Measurements from ENCODE around the gene SECISBP2L. TPM values are rescaled to one million over a fixed set of nuclear protein-coding genes. Genes with fewer than 3 reads are reported as not detected.

SECISBP2L gene
- total RNA-seq, 1 experiment from 2014 or later = 40.5 TPM

DNA sequence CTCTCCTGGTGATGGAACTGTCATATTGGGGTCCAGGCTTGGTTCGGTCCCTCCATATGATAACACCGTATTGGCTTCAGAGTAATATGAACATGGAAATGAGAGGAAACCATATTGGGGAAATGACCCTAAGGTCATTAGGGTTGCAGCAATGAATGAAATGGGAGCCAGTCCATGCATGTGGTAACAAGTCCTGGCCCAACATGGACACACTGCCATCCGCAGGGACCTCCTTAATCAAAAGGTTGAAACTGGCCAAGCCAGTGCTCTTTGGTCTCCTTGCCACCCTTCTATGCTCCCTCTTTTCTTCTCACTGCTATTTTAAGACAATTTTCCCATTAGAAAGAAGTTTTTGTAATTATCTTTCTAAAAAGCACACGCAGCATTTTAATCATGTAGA, 90.9 kb downstream of the SECISBP2L start:
- H3K9me3 ChIP-seq (ENCODE audit: control insufficient read depth, insufficient read depth, low read depth, low read length) = no peaks in the 10 kb centered on the region
- no peaks in the 10 kb centered on the region for H3K36me3 ChIP-seq (ENCODE audit: control insufficient read depth, insufficient read depth, low read length)
- 0 out of 2 replicates have a peak, but pooled peaks cover 2% of the 10 kb centered on the region for H3K27me3 ChIP-seq (ENCODE audit: control insufficient read depth, insufficient read depth, low read length)
- ChIA-PET CTCF (interaction anchor here (0.6 kb wide), 1 partner anchor 527 kb away, joined by 3 read pairs; no protein-coding TSS in a partner anchor), POLR2A (no interaction called here)
- intact Hi-C loops (cut with micrococcal nuclease; ENCODE audit: unreplicated experiment) (no loop called here), in situ Hi-C loops (cut with HindIII; ENCODE audit: low pct_unique_long_range_greater_than_20kb, low sequenced_read_pairs) (no loop called here)
- BruUV-seq (replicated peaks) = no TSS peak
- H3K4me1 ChIP-seq (ENCODE audit: control insufficient read depth, insufficient read depth, low read length) = no peaks in the 10 kb centered on the region
- H3K27ac ChIP-seq (ENCODE audit: low read length) = no peak overlapping the region
- ATAC-seq (no peak), DNase-seq (ENCODE audit: low read depth, low spot score) (no peak)
- no peak overlapping the region for H3K4me3 ChIP-seq (ENCODE audit: low read depth in 2 of 2, low read length in 2 of 2)
- TF ChIP-seq SIN3A (IDR thresholded peaks at IDR 0.05; ENCODE audit: borderline replicate concordance, insufficient read depth, low read depth, low read length) = no peak
- TF ChIP-seq TCF7L2 (IDR thresholded peaks at IDR 0.05; ENCODE audit: low read depth, low read length) = no peak
- TF ChIP-seq, protein P1, sequence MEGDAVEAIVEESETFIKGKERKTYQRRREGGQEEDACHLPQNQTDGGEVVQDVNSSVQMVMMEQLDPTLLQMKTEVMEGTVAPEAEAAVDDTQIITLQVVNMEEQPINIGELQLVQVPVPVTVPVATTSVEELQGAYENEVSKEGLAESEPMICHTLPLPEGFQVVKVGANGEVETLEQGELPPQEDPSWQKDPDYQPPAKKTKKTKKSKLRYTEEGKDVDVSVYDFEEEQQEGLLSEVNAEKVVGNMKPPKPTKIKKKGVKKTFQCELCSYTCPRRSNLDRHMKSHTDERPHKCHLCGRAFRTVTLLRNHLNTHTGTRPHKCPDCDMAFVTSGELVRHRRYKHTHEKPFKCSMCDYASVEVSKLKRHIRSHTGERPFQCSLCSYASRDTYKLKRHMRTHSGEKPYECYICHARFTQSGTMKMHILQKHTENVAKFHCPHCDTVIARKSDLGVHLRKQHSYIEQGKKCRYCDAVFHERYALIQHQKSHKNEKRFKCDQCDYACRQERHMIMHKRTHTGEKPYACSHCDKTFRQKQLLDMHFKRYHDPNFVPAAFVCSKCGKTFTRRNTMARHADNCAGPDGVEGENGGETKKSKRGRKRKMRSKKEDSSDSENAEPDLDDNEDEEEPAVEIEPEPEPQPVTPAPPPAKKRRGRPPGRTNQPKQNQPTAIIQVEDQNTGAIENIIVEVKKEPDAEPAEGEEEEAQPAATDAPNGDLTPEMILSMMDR (IDR thresholded peaks at IDR 0.05) = no peak
- TF ChIP-seq, protein P2, sequence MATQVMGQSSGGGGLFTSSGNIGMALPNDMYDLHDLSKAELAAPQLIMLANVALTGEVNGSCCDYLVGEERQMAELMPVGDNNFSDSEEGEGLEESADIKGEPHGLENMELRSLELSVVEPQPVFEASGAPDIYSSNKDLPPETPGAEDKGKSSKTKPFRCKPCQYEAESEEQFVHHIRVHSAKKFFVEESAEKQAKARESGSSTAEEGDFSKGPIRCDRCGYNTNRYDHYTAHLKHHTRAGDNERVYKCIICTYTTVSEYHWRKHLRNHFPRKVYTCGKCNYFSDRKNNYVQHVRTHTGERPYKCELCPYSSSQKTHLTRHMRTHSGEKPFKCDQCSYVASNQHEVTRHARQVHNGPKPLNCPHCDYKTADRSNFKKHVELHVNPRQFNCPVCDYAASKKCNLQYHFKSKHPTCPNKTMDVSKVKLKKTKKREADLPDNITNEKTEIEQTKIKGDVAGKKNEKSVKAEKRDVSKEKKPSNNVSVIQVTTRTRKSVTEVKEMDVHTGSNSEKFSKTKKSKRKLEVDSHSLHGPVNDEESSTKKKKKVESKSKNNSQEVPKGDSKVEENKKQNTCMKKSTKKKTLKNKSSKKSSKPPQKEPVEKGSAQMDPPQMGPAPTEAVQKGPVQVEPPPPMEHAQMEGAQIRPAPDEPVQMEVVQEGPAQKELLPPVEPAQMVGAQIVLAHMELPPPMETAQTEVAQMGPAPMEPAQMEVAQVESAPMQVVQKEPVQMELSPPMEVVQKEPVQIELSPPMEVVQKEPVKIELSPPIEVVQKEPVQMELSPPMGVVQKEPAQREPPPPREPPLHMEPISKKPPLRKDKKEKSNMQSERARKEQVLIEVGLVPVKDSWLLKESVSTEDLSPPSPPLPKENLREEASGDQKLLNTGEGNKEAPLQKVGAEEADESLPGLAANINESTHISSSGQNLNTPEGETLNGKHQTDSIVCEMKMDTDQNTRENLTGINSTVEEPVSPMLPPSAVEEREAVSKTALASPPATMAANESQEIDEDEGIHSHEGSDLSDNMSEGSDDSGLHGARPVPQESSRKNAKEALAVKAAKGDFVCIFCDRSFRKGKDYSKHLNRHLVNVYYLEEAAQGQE (IDR thresholded peaks at IDR 0.05; ENCODE audit: insufficient read depth in 1 of 2, low read depth in 2 of 2, low read length in 1 of 2) = no peak
- no peak for TF ChIP-seq POLR2AphosphoS5 (IDR thresholded peaks at IDR 0.05; ENCODE audit: low read depth, low read length)

DNA sequence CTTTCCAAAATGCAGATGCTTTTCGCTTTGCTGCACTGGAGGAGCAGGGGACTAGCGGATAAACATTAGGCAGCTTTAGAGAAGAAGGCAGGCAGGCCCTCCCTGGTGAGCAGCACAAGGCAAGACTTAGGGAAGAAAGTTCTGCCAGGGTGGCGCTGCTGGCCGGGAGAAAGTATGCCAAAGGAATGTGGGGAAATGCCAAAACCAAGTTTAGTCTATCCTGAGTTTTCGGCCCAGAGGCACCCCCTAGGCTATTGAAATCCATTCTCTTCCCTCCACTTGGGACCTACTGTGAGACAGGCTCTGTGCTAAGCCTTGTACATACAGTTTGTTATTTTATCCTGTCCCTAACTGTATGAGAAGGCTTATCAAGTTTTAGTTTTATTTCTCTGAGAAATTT, 91.7 kb downstream of the SECISBP2L start:
- H3K36me3 ChIP-seq (ENCODE audit: control insufficient read depth, insufficient read depth, low read length) = no peaks in the 10 kb centered on the region
- intact Hi-C loops (cut with micrococcal nuclease; ENCODE audit: unreplicated experiment) = no loop called here
- H3K27me3 ChIP-seq (ENCODE audit: control insufficient read depth, insufficient read depth, low read length) = 0 out of 2 replicates have a peak, but pooled peaks cover 2% of the 10 kb centered on the region
- H3K27ac ChIP-seq (ENCODE audit: low read length) = no peak overlapping the region
- ChIA-PET POLR2A (no interaction called here), CTCF (no interaction called here)
- no TSS peak for BruUV-seq (replicated peaks)
- no peak for ATAC-seq
- no peaks in the 10 kb centered on the region for H3K9me3 ChIP-seq (ENCODE audit: control insufficient read depth, insufficient read depth, low read depth, low read length)
- no peak for TF ChIP-seq TCF7L2 (IDR thresholded peaks at IDR 0.05; ENCODE audit: low read depth, low read length)
- no peak for TF ChIP-seq SIN3A (IDR thresholded peaks at IDR 0.05; ENCODE audit: borderline replicate concordance, insufficient read depth, low read depth, low read length)
- TF ChIP-seq, protein P1 (IDR thresholded peaks at IDR 0.05) = no peak
- no peak for TF ChIP-seq POLR2AphosphoS5 (IDR thresholded peaks at IDR 0.05; ENCODE audit: low read depth, low read length)
- TF ChIP-seq, protein P2 (IDR thresholded peaks at IDR 0.05; ENCODE audit: insufficient read depth in 1 of 2, low read depth in 2 of 2, low read length in 1 of 2) = no peak
- no peaks in the 10 kb centered on the region for H3K4me1 ChIP-seq (ENCODE audit: control insufficient read depth, insufficient read depth, low read length)
- no peak for DNase-seq (ENCODE audit: low read depth, low spot score)
- no peak overlapping the region for H3K4me3 ChIP-seq (ENCODE audit: low read depth in 2 of 2, low read length in 2 of 2)
- in situ Hi-C loops (cut with HindIII; ENCODE audit: low pct_unique_long_range_greater_than_20kb, low sequenced_read_pairs) = no loop called here
